GM12872 (cell line): ENCODE results near the gene CAPRIN2.

ENCODE experiments used
- TF ChIP-seq, protein P1 (sequence below): IDR thresholded peaks from 3 replicates; pipeline ENCODE4 v1.5.1; 2011; ENCODE audit warnings: low read depth, mild to moderate bottlenecking, low read length, moderate library complexity; ENCODE audit not compliant: insufficient read depth

The CAPRIN2 gene, protein sequence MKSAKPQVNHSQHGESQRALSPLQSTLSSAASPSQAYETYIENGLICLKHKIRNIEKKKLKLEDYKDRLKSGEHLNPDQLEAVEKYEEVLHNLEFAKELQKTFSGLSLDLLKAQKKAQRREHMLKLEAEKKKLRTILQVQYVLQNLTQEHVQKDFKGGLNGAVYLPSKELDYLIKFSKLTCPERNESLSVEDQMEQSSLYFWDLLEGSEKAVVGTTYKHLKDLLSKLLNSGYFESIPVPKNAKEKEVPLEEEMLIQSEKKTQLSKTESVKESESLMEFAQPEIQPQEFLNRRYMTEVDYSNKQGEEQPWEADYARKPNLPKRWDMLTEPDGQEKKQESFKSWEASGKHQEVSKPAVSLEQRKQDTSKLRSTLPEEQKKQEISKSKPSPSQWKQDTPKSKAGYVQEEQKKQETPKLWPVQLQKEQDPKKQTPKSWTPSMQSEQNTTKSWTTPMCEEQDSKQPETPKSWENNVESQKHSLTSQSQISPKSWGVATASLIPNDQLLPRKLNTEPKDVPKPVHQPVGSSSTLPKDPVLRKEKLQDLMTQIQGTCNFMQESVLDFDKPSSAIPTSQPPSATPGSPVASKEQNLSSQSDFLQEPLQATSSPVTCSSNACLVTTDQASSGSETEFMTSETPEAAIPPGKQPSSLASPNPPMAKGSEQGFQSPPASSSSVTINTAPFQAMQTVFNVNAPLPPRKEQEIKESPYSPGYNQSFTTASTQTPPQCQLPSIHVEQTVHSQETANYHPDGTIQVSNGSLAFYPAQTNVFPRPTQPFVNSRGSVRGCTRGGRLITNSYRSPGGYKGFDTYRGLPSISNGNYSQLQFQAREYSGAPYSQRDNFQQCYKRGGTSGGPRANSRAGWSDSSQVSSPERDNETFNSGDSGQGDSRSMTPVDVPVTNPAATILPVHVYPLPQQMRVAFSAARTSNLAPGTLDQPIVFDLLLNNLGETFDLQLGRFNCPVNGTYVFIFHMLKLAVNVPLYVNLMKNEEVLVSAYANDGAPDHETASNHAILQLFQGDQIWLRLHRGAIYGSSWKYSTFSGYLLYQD

DNA sequence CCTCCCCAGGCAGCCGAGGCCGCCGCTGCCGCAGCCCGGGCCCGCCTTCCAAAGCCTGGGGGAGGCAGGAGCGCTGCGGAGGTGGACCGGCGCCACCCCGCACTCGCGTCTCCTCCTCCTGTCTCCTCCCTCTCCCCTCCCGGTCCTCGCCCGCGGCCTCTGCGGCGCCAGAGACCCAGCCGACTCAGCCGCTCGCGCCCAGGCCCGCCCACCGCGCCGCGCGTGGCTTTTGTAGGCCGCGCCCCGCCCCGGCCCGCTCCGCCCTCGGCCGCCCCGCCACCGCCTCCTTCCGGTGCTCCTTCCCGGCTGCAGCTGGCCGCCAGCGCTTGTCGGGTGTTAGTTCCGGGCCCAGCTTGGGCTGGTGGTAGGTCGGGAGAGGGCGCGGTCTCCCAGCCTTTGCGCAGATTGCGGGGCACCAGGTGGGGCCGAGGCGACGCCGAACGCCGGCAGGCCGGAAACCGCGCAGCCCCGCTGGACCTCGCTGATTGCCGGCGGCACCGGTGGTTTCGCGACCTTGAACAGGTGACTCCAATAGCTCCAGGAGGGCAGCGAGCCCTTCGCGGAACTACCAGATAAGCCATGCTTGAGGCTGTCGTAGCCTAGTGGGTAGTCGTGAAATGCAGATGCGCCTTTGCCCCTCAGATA, at the start of gene CAPRIN2:
TSS of gene CAPRIN2 (minus strand) at position 202 of the 645 bp plus-strand sequence. CDS start 1,431 bp downstream, outside the sequence.
- TF ChIP-seq, protein P1, sequence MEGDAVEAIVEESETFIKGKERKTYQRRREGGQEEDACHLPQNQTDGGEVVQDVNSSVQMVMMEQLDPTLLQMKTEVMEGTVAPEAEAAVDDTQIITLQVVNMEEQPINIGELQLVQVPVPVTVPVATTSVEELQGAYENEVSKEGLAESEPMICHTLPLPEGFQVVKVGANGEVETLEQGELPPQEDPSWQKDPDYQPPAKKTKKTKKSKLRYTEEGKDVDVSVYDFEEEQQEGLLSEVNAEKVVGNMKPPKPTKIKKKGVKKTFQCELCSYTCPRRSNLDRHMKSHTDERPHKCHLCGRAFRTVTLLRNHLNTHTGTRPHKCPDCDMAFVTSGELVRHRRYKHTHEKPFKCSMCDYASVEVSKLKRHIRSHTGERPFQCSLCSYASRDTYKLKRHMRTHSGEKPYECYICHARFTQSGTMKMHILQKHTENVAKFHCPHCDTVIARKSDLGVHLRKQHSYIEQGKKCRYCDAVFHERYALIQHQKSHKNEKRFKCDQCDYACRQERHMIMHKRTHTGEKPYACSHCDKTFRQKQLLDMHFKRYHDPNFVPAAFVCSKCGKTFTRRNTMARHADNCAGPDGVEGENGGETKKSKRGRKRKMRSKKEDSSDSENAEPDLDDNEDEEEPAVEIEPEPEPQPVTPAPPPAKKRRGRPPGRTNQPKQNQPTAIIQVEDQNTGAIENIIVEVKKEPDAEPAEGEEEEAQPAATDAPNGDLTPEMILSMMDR: no peak

DNA sequence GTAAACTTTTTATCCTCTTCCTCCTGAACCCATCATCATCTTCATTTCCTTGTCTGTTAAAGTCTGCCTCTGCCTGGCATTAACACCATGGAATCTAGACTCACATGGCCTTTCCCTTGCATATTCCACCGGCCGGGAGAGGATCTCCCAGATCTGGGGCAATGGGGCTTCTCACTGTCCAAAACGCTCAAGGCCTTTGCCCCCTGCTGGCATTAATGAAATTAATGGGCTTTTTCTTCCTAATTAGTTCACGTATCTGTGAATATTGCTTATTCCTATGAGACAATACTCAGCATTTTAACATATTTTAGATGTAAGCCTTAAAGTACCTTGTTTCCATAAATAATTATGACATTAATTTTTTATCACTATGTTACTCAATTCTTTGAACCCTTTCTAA, 42.9 kb upstream of the CAPRIN2 start:
- TF ChIP-seq, protein P1: no peak

DNA sequence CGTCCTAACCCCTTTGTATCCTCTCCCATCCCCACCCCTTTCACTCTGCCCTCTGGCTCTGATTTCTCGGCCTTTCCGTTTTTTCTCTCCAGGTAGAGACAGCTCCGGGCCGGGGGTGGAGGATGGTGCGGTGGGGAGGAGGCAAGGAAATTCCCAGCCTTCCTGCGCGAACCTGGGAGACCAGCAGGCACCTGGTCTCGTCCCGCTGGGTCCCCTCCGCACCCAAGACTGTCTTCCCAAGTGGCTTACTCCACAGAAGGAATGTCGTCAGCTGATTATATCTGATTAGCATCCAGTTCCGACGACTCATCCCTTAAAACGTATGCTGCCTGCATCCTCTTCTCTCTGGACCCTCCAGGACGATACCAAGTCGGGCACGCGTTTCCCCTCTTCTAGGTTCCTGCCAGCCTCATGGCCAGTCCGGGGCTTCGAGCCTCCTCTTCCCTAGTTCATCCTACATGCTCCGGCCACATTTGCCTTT, 42.2 kb upstream of the CAPRIN2 start:
- TF ChIP-seq, protein P1: no peak

DNA sequence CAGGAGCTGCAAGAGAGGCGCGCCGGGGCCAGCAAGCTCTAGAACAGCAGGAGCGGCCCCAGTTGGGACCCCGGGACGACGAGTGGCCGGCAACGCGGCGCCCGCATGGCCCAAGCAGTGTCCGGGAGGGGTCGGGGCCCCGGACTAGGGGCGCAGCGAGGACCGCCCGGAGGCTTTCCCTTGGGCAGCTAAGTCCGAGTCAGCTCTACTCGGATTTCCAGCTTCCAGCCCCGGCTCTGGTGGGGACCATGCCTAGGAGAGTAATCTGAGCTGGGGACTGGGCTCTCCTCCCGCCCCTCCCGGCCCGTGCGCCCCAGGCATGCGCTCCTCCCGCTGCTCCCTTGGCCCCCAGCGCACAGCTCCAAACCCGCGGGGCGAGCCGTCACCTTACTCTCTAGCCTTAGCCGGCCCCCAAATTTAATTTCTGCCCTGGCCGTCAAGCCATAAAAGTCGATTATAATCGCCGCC, 41.6 kb upstream of the CAPRIN2 start:
- TF ChIP-seq, protein P1: no peak

DNA sequence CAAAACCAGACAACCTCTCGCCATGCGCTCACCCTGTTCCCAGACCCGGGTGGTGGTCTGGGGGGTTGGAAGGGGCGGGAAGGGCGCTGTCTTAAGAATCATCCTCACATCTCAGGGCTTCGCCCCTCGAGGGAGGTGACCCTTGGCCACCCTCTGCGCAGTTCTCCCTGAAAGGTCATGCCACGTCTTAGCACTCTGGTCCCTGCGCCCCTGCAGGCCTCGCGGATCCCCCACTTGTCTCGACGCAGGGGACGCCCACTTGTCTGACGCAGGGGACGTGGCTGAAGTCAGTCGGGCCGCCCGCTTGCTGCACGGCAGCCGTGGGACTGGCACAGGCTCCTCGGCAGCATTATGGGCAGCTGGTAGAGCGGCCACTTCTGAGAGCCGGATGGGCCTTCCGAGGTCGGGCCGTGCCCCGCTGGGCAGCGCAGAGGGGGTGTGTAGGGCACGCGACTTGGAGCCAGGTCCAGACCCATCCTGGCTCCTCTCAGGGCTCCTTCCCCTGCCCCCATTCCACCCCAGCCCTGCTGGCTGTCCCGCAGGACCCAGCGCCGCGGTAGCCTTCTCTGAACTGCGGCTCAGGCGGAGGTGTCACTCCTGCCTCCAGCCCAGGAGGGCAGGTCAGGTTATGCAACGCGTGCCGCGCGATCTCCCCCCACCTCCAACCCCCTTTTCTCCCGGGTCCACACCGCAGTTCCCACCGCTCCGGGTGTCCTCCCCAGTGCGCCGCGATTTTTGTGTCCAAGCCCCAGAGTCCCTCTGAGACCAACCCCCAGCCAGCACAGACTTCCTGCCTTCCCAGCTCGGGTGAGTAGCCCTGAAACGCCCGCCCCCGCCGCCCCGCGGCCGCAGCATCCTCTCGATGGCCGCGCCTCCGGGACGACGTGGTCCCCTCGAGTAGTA, 40.9 kb upstream of the CAPRIN2 start:
- TF ChIP-seq, protein P1: no peak

DNA sequence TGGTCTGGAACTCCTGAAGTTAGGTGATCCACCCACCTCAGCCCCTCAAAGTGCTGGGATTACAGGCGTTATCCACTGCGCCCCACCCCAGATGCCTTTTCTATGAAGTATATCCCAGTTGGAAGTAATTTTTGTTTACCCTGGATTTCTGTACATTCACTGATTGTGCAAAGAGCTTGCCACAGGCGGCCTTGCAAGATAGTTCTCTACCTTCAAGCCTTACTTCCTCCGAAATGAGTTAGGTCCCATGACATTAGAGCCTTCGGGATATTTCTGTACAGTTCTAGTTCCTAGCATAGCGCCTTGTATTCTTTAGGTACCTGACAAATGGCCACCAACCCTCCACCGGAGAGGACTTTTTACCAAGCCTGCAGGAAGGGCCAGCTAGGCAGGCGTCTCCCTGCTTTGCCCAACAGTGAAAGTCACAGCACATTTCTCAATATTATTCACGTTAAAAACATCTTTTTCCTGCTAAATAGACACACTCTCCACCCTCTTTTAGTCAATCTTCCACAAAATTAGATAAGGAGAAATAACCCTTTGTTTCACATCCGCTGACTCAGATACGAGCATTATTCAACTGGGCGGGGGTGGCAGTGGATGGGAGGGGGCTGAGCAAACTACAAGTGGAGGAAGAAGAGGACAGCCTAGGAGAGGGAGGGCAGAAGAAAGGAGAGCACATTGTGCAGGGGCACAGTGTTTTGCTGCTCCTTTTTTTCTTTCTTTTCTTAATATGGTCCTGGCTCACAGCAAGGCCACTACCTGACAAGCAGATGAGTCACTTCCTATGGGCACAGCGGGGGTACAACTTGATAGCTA, 40.0 kb upstream of the CAPRIN2 start:
- TF ChIP-seq, protein P1: no peak
